GM23248 (cell line): Measurements from ENCODE around the gene CFAP92. TPM values are rescaled to one million over a fixed set of nuclear protein-coding genes. Genes with fewer than 3 reads are reported as not detected.

Experiments
- DNase-seq: peaks from one replicate; pipeline ENCODE4 v3.0.0-alpha.2; 2015
- H2AFZ ChIP-seq: fragments of 200-600 bp; sonication (generic); 2 replicates; pipeline ENCODE4 v1.6.1; 2016; ENCODE audit warnings: antibody characterized with exemption
- H3F3A ChIP-seq: fragments of 200-600 bp; sonication (generic); 2 replicates; pipeline ENCODE4 v1.6.1; 2016; ENCODE audit warnings: mild to moderate bottlenecking, antibody characterized with exemption, mixed run types; ENCODE audit not compliant: insufficient read depth
- H3K27ac ChIP-seq: fragments of 200-600 bp; sonication (generic); 2 replicates; pipeline ENCODE4 v1.5.1; 2016; ENCODE audit warnings: mild to moderate bottlenecking
- H3K27me3 ChIP-seq: fragments of 200-600 bp; sonication (generic); replicated peaks from 2 replicates; pipeline ENCODE4 v1.6.1; 2016; ENCODE audit warnings: mild to moderate bottlenecking; ENCODE audit not compliant: insufficient read depth
- H3K36me3 ChIP-seq: fragments of 200-600 bp; sonication (generic); 2 replicates; pipeline ENCODE4 v1.6.1; 2016; ENCODE audit warnings: low read depth, mild to moderate bottlenecking
- H3K4me1 ChIP-seq: fragments of 200-600 bp; sonication (generic); 2 replicates; pipeline ENCODE4 v1.6.1; 2016; ENCODE audit warnings: mild to moderate bottlenecking; ENCODE audit not compliant: insufficient read depth
- H3K4me2 ChIP-seq: fragments of 200-600 bp; sonication (generic); one replicate; pipeline ENCODE4 v1.6.1; 2016; ENCODE audit warnings: mild to moderate bottlenecking; ENCODE audit not compliant: unreplicated experiment
- H3K4me3 ChIP-seq: fragments of 200-600 bp; sonication (generic); 2 replicates; pipeline ENCODE4 v1.5.1; 2016; ENCODE audit warnings: mild to moderate bottlenecking
- H3K79me2 ChIP-seq: fragments of 200-600 bp; sonication (generic); 2 replicates; pipeline ENCODE4 v1.6.1; 2016; ENCODE audit warnings: mild to moderate bottlenecking; ENCODE audit not compliant: insufficient read depth
- H3K9ac ChIP-seq: fragments of 200-600 bp; sonication (generic); 2 replicates; pipeline ENCODE4 v1.6.1; 2016; ENCODE audit warnings: mild to moderate bottlenecking
- H3K9me2 ChIP-seq: fragments of 200-600 bp; sonication (generic); 2 replicates; pipeline ENCODE4 v1.6.1; 2016; ENCODE audit warnings: mixed run types, mild to moderate bottlenecking, moderate library complexity; ENCODE audit not compliant: insufficient read depth
- H3K9me3 ChIP-seq: fragments of 200-600 bp; sonication (generic); one replicate; pipeline ENCODE4 v1.6.1; 2017; ENCODE audit warnings: low read depth
- H4K20me1 ChIP-seq: fragments of 200-600 bp; sonication (generic); 2 replicates; pipeline ENCODE4 v1.6.0; 2016; ENCODE audit not compliant: insufficient read depth
- EZH2 ChIP-seq: fragments of 200-600 bp; sonication (generic); IDR thresholded peaks from 2 replicates; pipeline ENCODE4 v1.6.1; 2018; ENCODE audit warnings: antibody characterized with exemption, mild to moderate bottlenecking; ENCODE audit not compliant: insufficient read depth, poor library complexity, severe bottlenecking
- EZH2phosphoT487 ChIP-seq: fragments of 200-600 bp; sonication (generic); IDR thresholded peaks from 2 replicates; pipeline ENCODE4 v1.6.1; 2018; ENCODE audit warnings: antibody characterized with exemption, moderate library complexity, mild to moderate bottlenecking, low read depth; ENCODE audit not compliant: insufficient read depth
- WGBS, 2 experiments: methylation state at CpG; one replicate each; pipeline ENCODE4 v1.1.6; 2015 to 2017; ENCODE audit warnings: low lambda C conversion rate in 2 of 2, low coverage in 1 of 2; ENCODE audit errors: missing lambda C conversion rate in 2 of 2; 5-methylcytosine and 5-hydroxymethylcytosine counted together
- in situ Hi-C: fragments of 300-500 bp; cut with MboI; formaldehyde crosslinking; loops from 2 replicates; pipeline ENCODE4 v1.15.0; 2020
- polyA plus RNA-seq: library from polyadenylated mRNA; unstranded; fragments of >200 nt; fragmentation: Nextera tagmentation; extraction: Ambion mirVana; gene quantifications from 2 replicates; pipeline ENCODE4 v1.2.1, GENCODE V29; 2016
- total RNA-seq: library from RNA; depleted of rRNA; stranded (reverse); fragments of >200 nt; shearing (Covaris generic); gene quantifications from 2 replicates; pipeline ENCODE4 v1.2.3, GENCODE V29; 2014; rRNA removed

The CFAP92 gene
- total RNA-seq (not detected in 2 replicates), polyA plus RNA-seq (not detected in 2 replicates)

DNA sequence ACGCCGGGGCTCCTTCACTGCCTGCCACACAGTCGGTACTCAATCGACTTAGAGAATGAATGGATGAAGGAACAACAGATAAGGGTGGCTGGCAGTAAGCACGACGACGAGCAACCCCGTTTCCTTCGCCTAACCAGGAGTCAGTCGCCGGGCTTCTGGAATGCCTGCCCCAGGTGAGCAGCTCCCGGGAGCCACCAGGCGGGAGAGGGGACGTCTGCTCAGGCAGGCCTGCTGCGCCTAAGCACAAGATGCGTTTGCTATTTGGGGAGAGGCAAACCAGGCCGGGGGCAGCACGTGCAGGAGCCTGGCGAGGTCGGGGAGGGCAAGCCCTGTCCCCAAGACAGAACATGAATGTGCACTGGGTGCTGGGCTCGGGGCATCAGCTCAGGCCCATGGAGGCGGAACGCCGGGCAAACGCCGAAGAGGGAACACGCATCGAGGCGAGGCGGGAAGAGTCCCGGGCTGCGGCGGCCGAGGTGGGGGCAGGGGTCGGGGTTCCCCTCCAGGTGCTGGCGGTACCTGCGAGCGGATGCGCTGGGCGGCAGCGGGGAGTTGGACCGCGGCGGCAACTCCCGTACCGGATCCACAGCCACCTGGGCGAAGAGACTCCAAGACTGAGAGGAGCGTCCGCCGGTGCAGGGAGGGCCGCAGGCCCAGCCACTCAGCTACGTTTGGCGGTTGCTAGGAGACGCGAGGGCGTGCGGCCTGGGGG lies at the start of gene CFAP92:
Gene CFAP92 (minus strand): TSS at position 616 of the 712 bp plus-strand sequence. CDS start 772 bp downstream, outside the sequence.
- peak; percentile 40 for TF ChIP-seq EZH2
- no peak for TF ChIP-seq EZH2phosphoT487
- no peaks in the 10 kb centered on the region for H3F3A ChIP-seq
- H4K20me1 ChIP-seq, result no peaks in the 10 kb centered on the region
- H2AFZ ChIP-seq, result peak within 1 kb of the TSS; percentile 40; the same call in 1 of the 2 replicates
- peaks cover 45% of the 10 kb centered on the region for H3K27me3 ChIP-seq
- in situ Hi-C loops, result no loop called here
- H3K79me2 ChIP-seq, result no peaks in the 10 kb centered on the region
- no peaks in the 10 kb centered on the region for H3K9me3 ChIP-seq
- H3K9me2 ChIP-seq, result no peaks in the 10 kb centered on the region
- peak; percentile 85 for DNase-seq
- H3K9ac ChIP-seq, result no peak within 1 kb of the TSS; the same call in 1 of the 2 replicates
- H3K4me2 ChIP-seq, result peak within 1 kb of the TSS; percentile 62
- no peak within 1 kb of the TSS for H3K27ac ChIP-seq
- H3K36me3 ChIP-seq, result no peaks in the 10 kb centered on the region
- H3K4me3 ChIP-seq, result peak within 1 kb of the TSS; percentile 56
- WGBS, 2 experiments, result 12 to 15% methylated on average over 47 to 54 of the region's 57 CpGs
- H3K4me1 ChIP-seq, result no peaks in the 10 kb centered on the region

- in situ Hi-C loops, result no loop called here
- H3K79me2 ChIP-seq, result no peaks in the 10 kb centered on the region
- no peak overlapping the region for H3K4me3 ChIP-seq
- 71 to 73% methylated on average over 12 to 15 of the region's 15 CpGs for WGBS, 2 experiments
- no peaks in the 10 kb centered on the region for H3K9me2 ChIP-seq
- TF ChIP-seq EZH2phosphoT487, result no peak
- TF ChIP-seq EZH2, result no peak
- no peaks in the 10 kb centered on the region for H3F3A ChIP-seq
- H3K27me3 ChIP-seq, result peaks cover 26% of the 10 kb centered on the region
- H3K4me1 ChIP-seq, result no peaks in the 10 kb centered on the region
- H3K9ac ChIP-seq, result no peak overlapping the region
- no peaks in the 10 kb centered on the region for H4K20me1 ChIP-seq
- no peak overlapping the region for H2AFZ ChIP-seq
- H3K27ac ChIP-seq, result no peak overlapping the region
- no peak for DNase-seq
- H3K4me2 ChIP-seq, result no peak overlapping the region
- H3K36me3 ChIP-seq, result no peaks in the 10 kb centered on the region
- no peaks in the 10 kb centered on the region for H3K9me3 ChIP-seq
Observed at GRCh38 chr3:129040579-129041300, 46.9 kb upstream of the CFAP92 start.

DNA sequence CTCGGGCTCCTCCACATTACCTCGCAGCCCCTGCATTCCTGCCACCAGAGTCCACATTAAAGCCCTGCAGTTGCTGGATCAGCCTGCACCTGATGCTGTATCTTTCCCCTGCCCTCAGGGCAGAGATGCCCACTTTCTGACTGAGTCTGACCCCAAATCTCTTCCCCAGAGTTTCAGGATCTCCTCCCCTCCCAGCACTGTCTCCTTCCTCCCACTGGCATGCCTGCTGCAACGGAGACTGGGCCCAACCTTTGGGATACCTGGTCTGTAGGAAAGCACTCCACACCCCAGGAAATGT lies 46.1 kb upstream of the CFAP92 start:
- in situ Hi-C loops, result no loop called here
- Histone ChIP-seq H3F3A (no peaks in the 10 kb centered on the region), H3K27me3 (peaks cover 23% of the 10 kb centered on the region), H3K9me2 (no peaks in the 10 kb centered on the region), H2AFZ (no peak overlapping the region), H3K4me3 (no peak overlapping the region), H3K36me3 (no peaks in the 10 kb centered on the region), H3K4me1 (no peaks in the 10 kb centered on the region), H3K27ac (no peak overlapping the region), H3K9me3 (no peaks in the 10 kb centered on the region), H3K9ac (no peak overlapping the region), H3K4me2 (no peak overlapping the region), H3K79me2 (no peaks in the 10 kb centered on the region), H4K20me1 (no peaks in the 10 kb centered on the region)
- DNase-seq, result no peak
- TF ChIP-seq EZH2 (no peak), EZH2phosphoT487 (no peak)
- WGBS, 2 experiments, result 46 to 51% methylated on average over 3 of the region's 3 CpGs

DNA sequence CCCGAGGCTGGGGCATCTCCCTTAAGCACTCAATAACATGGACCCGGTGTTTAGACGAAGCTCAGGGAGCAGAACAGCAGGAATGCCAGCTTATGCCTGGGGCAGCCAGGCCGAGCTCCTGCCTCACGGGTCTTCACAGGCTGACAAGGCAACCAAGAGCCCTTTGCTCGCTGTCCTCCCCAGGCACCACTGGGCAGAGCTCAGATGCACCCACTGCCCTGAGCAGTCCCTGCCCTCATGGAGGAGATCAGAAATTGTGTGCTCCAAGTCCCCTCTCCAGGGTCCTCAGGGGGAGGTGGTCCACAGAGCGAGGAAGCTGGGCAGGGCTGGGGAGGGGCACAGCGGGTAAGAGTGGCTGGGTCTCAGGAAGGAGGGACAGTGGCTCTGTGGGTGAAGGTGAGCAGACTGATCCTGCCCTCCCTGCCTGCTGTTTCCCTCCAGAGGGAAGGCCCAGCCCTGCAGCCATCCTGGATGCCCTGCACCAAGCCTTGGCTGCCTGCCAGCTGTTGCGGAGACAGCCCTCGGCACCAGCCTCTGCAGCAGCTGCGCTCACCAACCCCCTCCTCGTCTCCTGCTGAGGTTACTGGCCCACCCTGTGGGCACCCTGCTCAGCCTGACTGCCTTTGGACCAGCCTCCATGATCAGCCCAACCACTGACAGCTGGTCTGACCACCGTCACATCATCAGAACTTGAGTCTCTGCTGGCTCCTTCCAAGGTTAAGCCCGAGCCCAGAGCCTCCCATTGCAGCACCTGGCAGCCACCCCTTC lies 45.6 kb upstream of the CFAP92 start:
- WGBS, 2 experiments, result 53 to 59% methylated on average over 13 to 14 of the region's 14 CpGs

More for the DNA sequence above, 45.6 kb upstream of the CFAP92 start:
- no peaks in the 10 kb centered on the region for H3F3A ChIP-seq
- no peaks in the 10 kb centered on the region for H3K36me3 ChIP-seq
- no peaks in the 10 kb centered on the region for H3K79me2 ChIP-seq
- H3K4me2 ChIP-seq, result no peak overlapping the region
- no peak overlapping the region for H3K27ac ChIP-seq
- H3K9ac ChIP-seq, result no peak overlapping the region
- no peak overlapping the region for H3K4me3 ChIP-seq
- no peaks in the 10 kb centered on the region for H4K20me1 ChIP-seq
- in situ Hi-C loops, result no loop called here
- DNase-seq, result no peak
- H3K4me1 ChIP-seq, result no peaks in the 10 kb centered on the region
- peaks cover 21% of the 10 kb centered on the region for H3K27me3 ChIP-seq
- no peak overlapping the region for H2AFZ ChIP-seq
- no peaks in the 10 kb centered on the region for H3K9me3 ChIP-seq
- TF ChIP-seq EZH2, result no peak
- no peak for TF ChIP-seq EZH2phosphoT487
- H3K9me2 ChIP-seq, result no peaks in the 10 kb centered on the region
